ENCODE measurements around the gene NDUFB4.

The NDUFB4 gene

DNA sequence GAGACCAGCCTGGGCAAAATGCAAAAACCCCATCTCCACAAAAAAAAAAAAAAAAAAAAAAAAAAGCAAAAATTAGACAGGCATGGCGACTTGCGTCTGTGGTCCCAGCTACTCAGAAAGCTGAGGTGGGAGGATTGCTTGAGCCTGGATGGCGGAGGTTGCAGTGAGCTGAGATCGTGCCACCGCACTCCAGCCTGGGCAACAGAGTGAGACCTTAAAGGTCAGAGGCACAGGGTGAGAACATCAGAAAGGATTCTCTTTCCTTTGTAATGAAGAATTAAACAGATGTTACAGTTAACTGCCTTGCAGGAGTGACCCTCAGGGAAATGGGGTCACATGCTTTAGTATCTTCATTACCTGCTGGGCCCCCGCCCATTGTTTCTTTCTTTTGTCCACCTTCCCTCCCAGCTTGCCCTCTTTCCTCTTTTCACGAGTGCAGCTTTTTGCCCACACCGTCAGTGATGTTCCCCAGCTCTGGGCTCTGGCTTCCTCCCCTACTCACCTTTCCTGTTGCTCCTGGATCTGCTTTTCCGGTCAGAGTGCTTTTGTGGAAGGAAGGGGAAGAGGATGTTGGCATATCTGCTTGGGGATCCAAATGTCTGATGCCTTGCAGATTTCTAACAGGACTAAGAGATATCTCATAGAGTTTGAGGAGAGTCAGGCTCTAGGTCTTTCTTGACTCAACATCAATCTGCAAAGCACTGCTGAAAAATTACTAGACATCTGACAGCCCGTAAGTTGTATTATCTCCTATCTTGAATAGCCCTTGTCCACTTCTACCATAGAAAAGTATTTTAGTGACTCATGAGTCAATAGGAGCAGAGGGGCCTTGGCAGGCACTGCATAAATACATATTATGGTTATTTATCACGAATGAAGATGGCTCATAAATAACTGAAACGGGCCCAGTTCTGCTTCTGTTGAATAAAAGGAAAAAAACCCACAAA lies 35.6 kb upstream of the NDUFB4 start:
- no peaks in the 10 kb centered on the region for H3K36me3 ChIP-seq (ENCODE audit: insufficient read depth)
- no peaks in the 10 kb centered on the region for H3K79me2 ChIP-seq (ENCODE audit: insufficient read depth, low read depth)
- no peak overlapping the region for H3K4me3 ChIP-seq (IDR thresholded peaks at IDR 0.05; ENCODE audit: insufficient read depth, low read depth, low read length)
- TF ChIP-seq, protein P1, sequence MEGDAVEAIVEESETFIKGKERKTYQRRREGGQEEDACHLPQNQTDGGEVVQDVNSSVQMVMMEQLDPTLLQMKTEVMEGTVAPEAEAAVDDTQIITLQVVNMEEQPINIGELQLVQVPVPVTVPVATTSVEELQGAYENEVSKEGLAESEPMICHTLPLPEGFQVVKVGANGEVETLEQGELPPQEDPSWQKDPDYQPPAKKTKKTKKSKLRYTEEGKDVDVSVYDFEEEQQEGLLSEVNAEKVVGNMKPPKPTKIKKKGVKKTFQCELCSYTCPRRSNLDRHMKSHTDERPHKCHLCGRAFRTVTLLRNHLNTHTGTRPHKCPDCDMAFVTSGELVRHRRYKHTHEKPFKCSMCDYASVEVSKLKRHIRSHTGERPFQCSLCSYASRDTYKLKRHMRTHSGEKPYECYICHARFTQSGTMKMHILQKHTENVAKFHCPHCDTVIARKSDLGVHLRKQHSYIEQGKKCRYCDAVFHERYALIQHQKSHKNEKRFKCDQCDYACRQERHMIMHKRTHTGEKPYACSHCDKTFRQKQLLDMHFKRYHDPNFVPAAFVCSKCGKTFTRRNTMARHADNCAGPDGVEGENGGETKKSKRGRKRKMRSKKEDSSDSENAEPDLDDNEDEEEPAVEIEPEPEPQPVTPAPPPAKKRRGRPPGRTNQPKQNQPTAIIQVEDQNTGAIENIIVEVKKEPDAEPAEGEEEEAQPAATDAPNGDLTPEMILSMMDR (conservative IDR thresholded peaks at IDR 0.05; ENCODE audit: low read depth, low read length): no peak
- no peak overlapping the region for H3K4me2 ChIP-seq
- H2AFZ ChIP-seq (ENCODE audit: low read depth): no peak overlapping the region
- H4K20me1 ChIP-seq (ENCODE audit: insufficient read depth): no peaks in the 10 kb centered on the region
- peaks cover 25% of the 10 kb centered on the region for H3K4me1 ChIP-seq (ENCODE audit: low read depth, poor library complexity, severe bottlenecking)
- H3K9ac ChIP-seq: no peak overlapping the region
- H3K27ac ChIP-seq: no peak overlapping the region
- H3K27me3 ChIP-seq (ENCODE audit: insufficient read depth, low read depth): no peaks in the 10 kb centered on the region

DNA sequence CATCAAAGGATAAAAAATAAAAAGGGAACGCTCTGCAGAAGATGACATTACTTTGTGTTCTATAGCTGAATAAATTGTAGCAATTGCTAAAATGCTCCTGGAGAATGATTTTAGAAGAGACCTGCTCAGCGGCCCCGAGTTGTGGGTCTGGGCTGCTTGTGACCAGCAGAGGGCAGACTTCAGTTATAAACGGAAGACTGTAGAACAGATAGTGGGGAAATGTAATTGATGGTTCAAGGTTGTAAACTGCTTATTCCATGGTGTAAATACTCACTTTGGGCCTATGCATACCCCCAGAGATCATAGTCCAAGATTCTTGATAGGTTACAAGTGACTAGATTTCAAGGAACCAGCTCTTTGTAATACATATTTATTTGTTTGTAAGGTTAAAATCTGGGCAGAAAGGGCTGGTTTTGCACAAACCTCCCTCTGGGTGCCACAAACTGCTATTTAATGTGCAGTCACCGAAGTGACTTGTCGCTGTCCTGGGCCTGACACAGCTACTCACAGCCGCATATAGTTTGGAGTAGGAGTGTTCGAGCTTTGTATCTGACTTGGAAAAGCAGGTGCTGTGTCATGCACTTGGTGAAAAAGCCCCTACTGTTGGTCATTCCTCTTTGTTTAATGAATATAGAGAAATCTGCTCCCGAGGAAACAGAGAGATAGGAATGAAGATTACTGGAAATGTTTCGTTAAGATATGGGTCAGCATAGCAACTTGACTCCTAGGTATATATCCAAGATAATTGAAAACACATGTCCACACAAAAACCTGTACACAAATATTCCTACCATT lies 34.7 kb upstream of the NDUFB4 start:
- no peaks in the 10 kb centered on the region for H4K20me1 ChIP-seq (ENCODE audit: insufficient read depth)
- H3K27ac ChIP-seq: no peak overlapping the region
- H3K9ac ChIP-seq: no peak overlapping the region
- H3K27me3 ChIP-seq (ENCODE audit: insufficient read depth, low read depth): no peaks in the 10 kb centered on the region
- H2AFZ ChIP-seq (ENCODE audit: low read depth): no peak overlapping the region
- TF ChIP-seq, protein P1 (conservative IDR thresholded peaks at IDR 0.05; ENCODE audit: low read depth, low read length): peak; percentile 96
- H3K4me1 ChIP-seq (ENCODE audit: low read depth, poor library complexity, severe bottlenecking): peaks cover 25% of the 10 kb centered on the region
- no peak overlapping the region for H3K4me2 ChIP-seq
- no peak overlapping the region for H3K4me3 ChIP-seq (IDR thresholded peaks at IDR 0.05; ENCODE audit: insufficient read depth, low read depth, low read length)
- no peaks in the 10 kb centered on the region for H3K79me2 ChIP-seq (ENCODE audit: insufficient read depth, low read depth)
- no peaks in the 10 kb centered on the region for H3K36me3 ChIP-seq (ENCODE audit: insufficient read depth)

GRCh38 chr3:120563356-120564022 lies 32.6 kb upstream of the NDUFB4 start:
- Histone ChIP-seq H3K79me2 (ENCODE audit: insufficient read depth, low read depth) (no peaks in the 10 kb centered on the region), H3K27ac (no peak overlapping the region), H3K27me3 (ENCODE audit: insufficient read depth, low read depth) (no peaks in the 10 kb centered on the region), H4K20me1 (ENCODE audit: insufficient read depth) (no peaks in the 10 kb centered on the region), H3K4me1 (ENCODE audit: low read depth, poor library complexity, severe bottlenecking) (peaks cover 13% of the 10 kb centered on the region), H3K9ac (no peak overlapping the region), H3K4me3 (IDR thresholded peaks at IDR 0.05; ENCODE audit: insufficient read depth, low read depth, low read length) (no peak overlapping the region), H2AFZ (ENCODE audit: low read depth) (no peak overlapping the region), H3K36me3 (ENCODE audit: insufficient read depth) (no peaks in the 10 kb centered on the region), H3K4me2 (no peak overlapping the region)
- TF ChIP-seq, protein P1 (conservative IDR thresholded peaks at IDR 0.05; ENCODE audit: low read depth, low read length): no peak

- H3K27ac ChIP-seq: no peak overlapping the region
- H2AFZ ChIP-seq (ENCODE audit: low read depth): no peak overlapping the region
- H3K36me3 ChIP-seq (ENCODE audit: insufficient read depth): no peaks in the 10 kb centered on the region
- no peak overlapping the region for H3K4me2 ChIP-seq
- H4K20me1 ChIP-seq (ENCODE audit: insufficient read depth): no peaks in the 10 kb centered on the region
- TF ChIP-seq, protein P1 (conservative IDR thresholded peaks at IDR 0.05; ENCODE audit: low read depth, low read length): no peak
- H3K79me2 ChIP-seq (ENCODE audit: insufficient read depth, low read depth): no peaks in the 10 kb centered on the region
- H3K27me3 ChIP-seq (ENCODE audit: insufficient read depth, low read depth): no peaks in the 10 kb centered on the region
- H3K4me3 ChIP-seq (IDR thresholded peaks at IDR 0.05; ENCODE audit: insufficient read depth, low read depth, low read length): no peak overlapping the region
- peaks cover 6% of the 10 kb centered on the region for H3K4me1 ChIP-seq (ENCODE audit: low read depth, poor library complexity, severe bottlenecking)
- no peak overlapping the region for H3K9ac ChIP-seq
Measured at GRCh38 chr3:120566243-120566975, 29.7 kb upstream of the NDUFB4 start.

Measured in KMS-11 (cell line).